ENCODE data around the gene SLC26A11.

The SLC26A11 gene

GRCh38 chr17:80205811-80206210, 14.4 kb upstream of the SLC26A11 start:
- no peak for DNase-seq (ENCODE audit: low spot score)
- TF ChIP-seq CTCF (IDR thresholded peaks at IDR 0.05; ENCODE audit: extremely low read depth, missing control alignments), result no peak

GRCh38 chr17:80208050-80208449, 12.2 kb upstream of the SLC26A11 start:
- no peak for DNase-seq (ENCODE audit: low spot score)
- no peak for TF ChIP-seq CTCF (IDR thresholded peaks at IDR 0.05; ENCODE audit: extremely low read depth, missing control alignments)

- no peak for DNase-seq (ENCODE audit: low spot score)
- no peak for TF ChIP-seq CTCF (IDR thresholded peaks at IDR 0.05; ENCODE audit: extremely low read depth, missing control alignments)
These were observed 10.5 kb upstream of the SLC26A11 start for GRCh38 chr17:80209765-80210164.

- TF ChIP-seq CTCF (IDR thresholded peaks at IDR 0.05; ENCODE audit: extremely low read depth, missing control alignments), result no peak
- DNase-seq (ENCODE audit: low spot score), result no peak
These were observed 9.7 kb upstream of the SLC26A11 start for GRCh38 chr17:80210348-80211108.

GRCh38 chr17:80212109-80212508, 8.1 kb upstream of the SLC26A11 start:
- TF ChIP-seq CTCF (IDR thresholded peaks at IDR 0.05; ENCODE audit: extremely low read depth, missing control alignments), result no peak
- DNase-seq (ENCODE audit: low spot score), result no peak

- no peak for DNase-seq (ENCODE audit: low spot score)
- TF ChIP-seq CTCF (IDR thresholded peaks at IDR 0.05; ENCODE audit: extremely low read depth, missing control alignments), result no peak
These were observed 7.7 kb upstream of the SLC26A11 start for GRCh38 chr17:80212511-80212910.

GRCh38 chr17:80212962-80213642, 7.1 kb upstream of the SLC26A11 start:
- TF ChIP-seq CTCF (IDR thresholded peaks at IDR 0.05; ENCODE audit: extremely low read depth, missing control alignments), result no peak
- no peak for DNase-seq (ENCODE audit: low spot score)

All from GM20000 (cell line).